ENCODE results near the gene DNAJB13.
"Not testable (repeated sequence)": the region's sequence is repeated elsewhere in the genome, so short reads cannot be mapped to it uniquely, and the experiment has no call there.

Gene DNAJB13

GRCh38 chr11:73936047-73936446 lies 14.8 kb upstream of the DNAJB13 start:
- not testable (repeated sequence) for H2BK15ac ChIP-seq (replicated peaks; ENCODE audit: low read depth); H2BK5ac ChIP-seq (ENCODE audit: low read length); H2BK120ac ChIP-seq (ENCODE audit: low read depth, low read length); H2AK5ac ChIP-seq (ENCODE audit: low read length); H4K5ac ChIP-seq (ENCODE audit: low read length); H3K56ac ChIP-seq (ENCODE audit: low read length); H3K9ac ChIP-seq (ENCODE audit: low read length); H3K18ac ChIP-seq (ENCODE audit: low read length); H3K36me3 ChIP-seq (ENCODE audit: control insufficient read depth, insufficient read depth, low read length); DNase-seq; H3K4ac ChIP-seq (ENCODE audit: low read depth, low read length); H4K8ac ChIP-seq (ENCODE audit: low read depth, low read length); H3K27ac ChIP-seq (ENCODE audit: low read depth, low read length); H3K79me1 ChIP-seq (ENCODE audit: low read length); H3K23ac ChIP-seq (ENCODE audit: low read length); H3K4me2 ChIP-seq (ENCODE audit: low read length); H3K27me3 ChIP-seq (ENCODE audit: insufficient read depth, low read length, poor library complexity); H3K79me2 ChIP-seq (ENCODE audit: control insufficient read depth, insufficient read depth, low read length); H3K4me3 ChIP-seq (ENCODE audit: low read length); H3K4me1 ChIP-seq (ENCODE audit: control insufficient read depth, low read depth, low read length)
- WGBS (ENCODE audit: extremely low coverage, insufficient coverage, low lambda C conversion rate) = no CpG with 5 or more reads among the region's 25 CpGs

GRCh38 chr11:73939096-73939495 lies 11.7 kb upstream of the DNAJB13 start:
- no peak overlapping the region for H2BK5ac ChIP-seq (ENCODE audit: low read length)
- no CpG with 5 or more reads among the region's 4 CpGs for WGBS (ENCODE audit: extremely low coverage, insufficient coverage, low lambda C conversion rate)
- no peaks in the 10 kb centered on the region for H3K4me1 ChIP-seq (ENCODE audit: control insufficient read depth, low read depth, low read length)
- H3K27ac ChIP-seq (ENCODE audit: low read depth, low read length) = no peak overlapping the region
- H3K79me2 ChIP-seq (ENCODE audit: control insufficient read depth, insufficient read depth, low read length) = no peaks in the 10 kb centered on the region
- H3K4ac ChIP-seq (ENCODE audit: low read depth, low read length) = no peak overlapping the region
- H3K56ac ChIP-seq (ENCODE audit: low read length) = no peak overlapping the region
- no peak overlapping the region for H4K5ac ChIP-seq (ENCODE audit: low read length)
- no peak overlapping the region for H2BK15ac ChIP-seq (replicated peaks; ENCODE audit: low read depth)
- no peaks in the 10 kb centered on the region for H3K79me1 ChIP-seq (ENCODE audit: low read length)
- H3K9ac ChIP-seq (ENCODE audit: low read length) = no peak overlapping the region
- no peak overlapping the region for H3K18ac ChIP-seq (ENCODE audit: low read length)
- H2BK120ac ChIP-seq (ENCODE audit: low read depth, low read length) = no peak overlapping the region
- no peaks in the 10 kb centered on the region for H3K27me3 ChIP-seq (ENCODE audit: insufficient read depth, low read length, poor library complexity)
- no peak overlapping the region for H3K4me2 ChIP-seq (ENCODE audit: low read length)
- peak overlapping the region; percentile 1 for H3K4me3 ChIP-seq (ENCODE audit: low read length)
- no peak overlapping the region for H3K23ac ChIP-seq (ENCODE audit: low read length)
- no peak overlapping the region for H2AK5ac ChIP-seq (ENCODE audit: low read length)
- H4K8ac ChIP-seq (ENCODE audit: low read depth, low read length) = no peak overlapping the region
- DNase-seq = peak; percentile 16
- H3K36me3 ChIP-seq (ENCODE audit: control insufficient read depth, insufficient read depth, low read length) = peaks cover 2% of the 10 kb centered on the region

- H3K9ac ChIP-seq (ENCODE audit: low read length) = no peak overlapping the region
- H3K79me1 ChIP-seq (ENCODE audit: low read length) = no peaks in the 10 kb centered on the region
- no peak overlapping the region for H3K4ac ChIP-seq (ENCODE audit: low read depth, low read length)
- H2BK120ac ChIP-seq (ENCODE audit: low read depth, low read length) = no peak overlapping the region
- no peak overlapping the region for H3K27ac ChIP-seq (ENCODE audit: low read depth, low read length)
- no peak for DNase-seq
- no peaks in the 10 kb centered on the region for H3K79me2 ChIP-seq (ENCODE audit: control insufficient read depth, insufficient read depth, low read length)
- H3K18ac ChIP-seq (ENCODE audit: low read length) = no peak overlapping the region
- H3K4me2 ChIP-seq (ENCODE audit: low read length) = no peak overlapping the region
- WGBS (ENCODE audit: extremely low coverage, insufficient coverage, low lambda C conversion rate) = no CpG with 5 or more reads among the region's 9 CpGs
- peak overlapping the region; percentile 4 for H3K4me3 ChIP-seq (ENCODE audit: low read length)
- no peak overlapping the region for H3K23ac ChIP-seq (ENCODE audit: low read length)
- H3K36me3 ChIP-seq (ENCODE audit: control insufficient read depth, insufficient read depth, low read length) = no peaks in the 10 kb centered on the region
- no peak overlapping the region for H2AK5ac ChIP-seq (ENCODE audit: low read length)
- no peak overlapping the region for H3K56ac ChIP-seq (ENCODE audit: low read length)
- no peak overlapping the region for H4K5ac ChIP-seq (ENCODE audit: low read length)
- no peak overlapping the region for H2BK5ac ChIP-seq (ENCODE audit: low read length)
- no peaks in the 10 kb centered on the region for H3K27me3 ChIP-seq (ENCODE audit: insufficient read depth, low read length, poor library complexity)
- no peak overlapping the region for H4K8ac ChIP-seq (ENCODE audit: low read depth, low read length)
- no peak overlapping the region for H2BK15ac ChIP-seq (replicated peaks; ENCODE audit: low read depth)
- H3K4me1 ChIP-seq (ENCODE audit: control insufficient read depth, low read depth, low read length) = no peaks in the 10 kb centered on the region
These were observed 9.8 kb upstream of the DNAJB13 start for GRCh38 chr11:73940801-73941570.

GRCh38 chr11:73942010-73942409 lies 8.8 kb upstream of the DNAJB13 start:
- Histone ChIP-seq H3K79me1 (ENCODE audit: low read length) (no peaks in the 10 kb centered on the region), H3K4me1 (ENCODE audit: control insufficient read depth, low read depth, low read length) (no peaks in the 10 kb centered on the region)
- WGBS (ENCODE audit: extremely low coverage, insufficient coverage, low lambda C conversion rate) = 100% methylated on average over 1 of the region's 1 CpG

GRCh38 chr11:73944085-73944484 lies 6.7 kb upstream of the DNAJB13 start:
- H4K8ac ChIP-seq (ENCODE audit: low read depth, low read length) = no peak overlapping the region
- WGBS (ENCODE audit: extremely low coverage, insufficient coverage, low lambda C conversion rate) = no CpG with 5 or more reads among the region's 6 CpGs
- no peak overlapping the region for H3K56ac ChIP-seq (ENCODE audit: low read length)
- no peak overlapping the region for H3K4ac ChIP-seq (ENCODE audit: low read depth, low read length)
- no peak overlapping the region for H2AK5ac ChIP-seq (ENCODE audit: low read length)
- H3K4me3 ChIP-seq (ENCODE audit: low read length) = no peak overlapping the region
- no peak overlapping the region for H3K18ac ChIP-seq (ENCODE audit: low read length)
- no peaks in the 10 kb centered on the region for H3K36me3 ChIP-seq (ENCODE audit: control insufficient read depth, insufficient read depth, low read length)
- no peak overlapping the region for H3K23ac ChIP-seq (ENCODE audit: low read length)
- H3K9ac ChIP-seq (ENCODE audit: low read length) = no peak overlapping the region
- no peak for DNase-seq
- no peak overlapping the region for H3K27ac ChIP-seq (ENCODE audit: low read depth, low read length)
- H2BK5ac ChIP-seq (ENCODE audit: low read length) = no peak overlapping the region
- no peak overlapping the region for H2BK15ac ChIP-seq (replicated peaks; ENCODE audit: low read depth)
- no peak overlapping the region for H2BK120ac ChIP-seq (ENCODE audit: low read depth, low read length)
- no peaks in the 10 kb centered on the region for H3K4me1 ChIP-seq (ENCODE audit: control insufficient read depth, low read depth, low read length)
- H3K27me3 ChIP-seq (ENCODE audit: insufficient read depth, low read length, poor library complexity) = no peaks in the 10 kb centered on the region
- no peak overlapping the region for H4K5ac ChIP-seq (ENCODE audit: low read length)
- no peaks in the 10 kb centered on the region for H3K79me1 ChIP-seq (ENCODE audit: low read length)
- H3K4me2 ChIP-seq (ENCODE audit: low read length) = no peak overlapping the region
- no peaks in the 10 kb centered on the region for H3K79me2 ChIP-seq (ENCODE audit: control insufficient read depth, insufficient read depth, low read length)

More at GRCh38 chr11:73942010-73942409, 8.8 kb upstream of the DNAJB13 start:
- Histone ChIP-seq H2AK5ac (ENCODE audit: low read length) (no peak overlapping the region), H3K4me3 (ENCODE audit: low read length) (no peak overlapping the region), H2BK15ac (replicated peaks; ENCODE audit: low read depth) (no peak overlapping the region), H2BK120ac (ENCODE audit: low read depth, low read length) (no peak overlapping the region), H3K36me3 (ENCODE audit: control insufficient read depth, insufficient read depth, low read length) (no peaks in the 10 kb centered on the region), H3K23ac (ENCODE audit: low read length) (no peak overlapping the region), H3K27ac (ENCODE audit: low read depth, low read length) (no peak overlapping the region), H3K4ac (ENCODE audit: low read depth, low read length) (no peak overlapping the region), H4K5ac (ENCODE audit: low read length) (no peak overlapping the region), H3K27me3 (ENCODE audit: insufficient read depth, low read length, poor library complexity) (no peaks in the 10 kb centered on the region), H2BK5ac (ENCODE audit: low read length) (no peak overlapping the region), H3K56ac (ENCODE audit: low read length) (no peak overlapping the region), H3K9ac (ENCODE audit: low read length) (no peak overlapping the region), H3K4me2 (ENCODE audit: low read length) (no peak overlapping the region), H3K18ac (ENCODE audit: low read length) (no peak overlapping the region), H4K8ac (ENCODE audit: low read depth, low read length) (no peak overlapping the region), H3K79me2 (ENCODE audit: control insufficient read depth, insufficient read depth, low read length) (no peaks in the 10 kb centered on the region)
- no peak for DNase-seq

- Histone ChIP-seq H4K8ac (ENCODE audit: low read depth, low read length) (no peak overlapping the region), H3K23ac (ENCODE audit: low read length) (no peak overlapping the region), H3K18ac (ENCODE audit: low read length) (no peak overlapping the region), H3K79me1 (ENCODE audit: low read length) (no peaks in the 10 kb centered on the region), H3K4me1 (ENCODE audit: control insufficient read depth, low read depth, low read length) (no peaks in the 10 kb centered on the region), H3K9ac (ENCODE audit: low read length) (no peak overlapping the region), H3K4me3 (ENCODE audit: low read length) (no peak overlapping the region), H3K79me2 (ENCODE audit: control insufficient read depth, insufficient read depth, low read length) (no peaks in the 10 kb centered on the region), H3K4me2 (ENCODE audit: low read length) (no peak overlapping the region), H4K5ac (ENCODE audit: low read length) (no peak overlapping the region), H3K56ac (ENCODE audit: low read length) (no peak overlapping the region), H2BK5ac (ENCODE audit: low read length) (no peak overlapping the region), H2AK5ac (ENCODE audit: low read length) (no peak overlapping the region), H2BK120ac (ENCODE audit: low read depth, low read length) (no peak overlapping the region), H3K27me3 (ENCODE audit: insufficient read depth, low read length, poor library complexity) (no peaks in the 10 kb centered on the region), H2BK15ac (replicated peaks; ENCODE audit: low read depth) (no peak overlapping the region), H3K27ac (ENCODE audit: low read depth, low read length) (no peak overlapping the region), H3K4ac (ENCODE audit: low read depth, low read length) (no peak overlapping the region), H3K36me3 (ENCODE audit: control insufficient read depth, insufficient read depth, low read length) (no peaks in the 10 kb centered on the region)
- no peak for DNase-seq
- WGBS (ENCODE audit: extremely low coverage, insufficient coverage, low lambda C conversion rate) = no CpG with 5 or more reads among the region's 10 CpGs
These were observed 5.9 kb upstream of the DNAJB13 start for GRCh38 chr11:73944901-73945300.
